Trophoblast cell (in vitro differentiated cells and primary cell): Measurements from ENCODE around the gene ZNF407.

Experiments used
- DNase-seq, 2 donors: peaks; one replicate each; pipeline ENCODE4 v3.0.0-alpha.2; 2016
- H2AFZ ChIP-seq: 2 replicates; pipeline ENCODE4 v1.6.1; 2013; ENCODE audit warnings: low read length, moderate library complexity, mild to moderate bottlenecking; ENCODE audit not compliant: insufficient read depth, poor library complexity
- H2AK5ac ChIP-seq: 2 replicates; pipeline ENCODE4 v1.6.1; 2013; ENCODE audit warnings: mild to moderate bottlenecking, low read length
- H2BK120ac ChIP-seq: 2 replicates; pipeline ENCODE4 v1.6.1; 2013; ENCODE audit warnings: low read length, mild to moderate bottlenecking, moderate library complexity; ENCODE audit not compliant: insufficient read depth, poor library complexity
- H2BK12ac ChIP-seq: 2 replicates; pipeline ENCODE4 v1.6.1; 2013; ENCODE audit warnings: mild to moderate bottlenecking, low read length, moderate library complexity
- H2BK5ac ChIP-seq: 2 replicates; pipeline ENCODE4 v1.6.1; 2013; ENCODE audit warnings: low read length, low read depth, moderate library complexity, mild to moderate bottlenecking; ENCODE audit not compliant: poor library complexity
- H3K14ac ChIP-seq: 2 replicates; pipeline ENCODE4 v1.6.1; 2013; ENCODE audit warnings: mild to moderate bottlenecking, low read length
- H3K18ac ChIP-seq: 2 replicates; pipeline ENCODE4 v1.6.1; 2013; ENCODE audit warnings: mild to moderate bottlenecking, low read length
- H3K23ac ChIP-seq: 2 replicates; pipeline ENCODE4 v1.6.1; 2013; ENCODE audit warnings: low read length
- H3K27ac ChIP-seq: 2 replicates; pipeline ENCODE4 v1.5.1; 2013; ENCODE audit warnings: low read depth, mild to moderate bottlenecking, inconsistent platforms, low read length, moderate library complexity
- H3K27me3 ChIP-seq: 2 replicates; pipeline ENCODE4 v1.6.1; 2013; ENCODE audit warnings: inconsistent platforms, mild to moderate bottlenecking, low read length, moderate library complexity; ENCODE audit not compliant: insufficient read depth
- H3K36me3 ChIP-seq, 2 experiments: 1 replicate in 1 of 2; 2 replicates in 1 of 2; pipeline ENCODE4 v1.6.1; 2013; ENCODE audit warnings: low read length in 2 of 2, mild to moderate bottlenecking in 2 of 2, moderate library complexity in 1 of 2; ENCODE audit not compliant: insufficient read depth in 2 of 2, control insufficient read depth in 1 of 2
- H3K4ac ChIP-seq: 2 replicates; pipeline ENCODE4 v1.6.1; 2013; ENCODE audit warnings: low read depth, mild to moderate bottlenecking, low read length, moderate library complexity
- H3K4me1 ChIP-seq, 2 experiments: 1 replicate in 1 of 2; 2 replicates in 1 of 2; pipeline ENCODE4 v1.6.1; 2013; ENCODE audit warnings: low read length in 2 of 2, mild to moderate bottlenecking in 2 of 2, moderate library complexity in 1 of 2; ENCODE audit not compliant: insufficient read depth in 2 of 2, control insufficient read depth in 1 of 2
- H3K4me2 ChIP-seq: 2 replicates; pipeline ENCODE4 v1.6.1; 2013; ENCODE audit warnings: inconsistent platforms, mild to moderate bottlenecking, low read length, moderate library complexity
- H3K4me3 ChIP-seq: 2 replicates; pipeline ENCODE4 v1.5.1; 2013; ENCODE audit warnings: mild to moderate bottlenecking, low read depth, low read length, inconsistent platforms
- H3K79me1 ChIP-seq: one replicate; pipeline ENCODE4 v1.6.1; 2013; ENCODE audit warnings: low read length
- H3K79me2 ChIP-seq: 2 replicates; pipeline ENCODE4 v1.6.1; 2013; ENCODE audit warnings: low read length, mild to moderate bottlenecking; ENCODE audit not compliant: control insufficient read depth, insufficient read depth, poor library complexity
- H3K9ac ChIP-seq: 2 replicates; pipeline ENCODE4 v1.6.1; 2013; ENCODE audit warnings: mild to moderate bottlenecking, low read length
- H3K9me3 ChIP-seq: 2 replicates; pipeline ENCODE4 v1.6.1; 2013; ENCODE audit warnings: low read depth, mild to moderate bottlenecking, control low read depth, inconsistent platforms, low read length; ENCODE audit not compliant: insufficient read depth
- H4K12ac ChIP-seq: 2 replicates; pipeline ENCODE4 v1.6.1; 2013; ENCODE audit warnings: low read depth, mild to moderate bottlenecking, low read length, moderate library complexity
- H4K8ac ChIP-seq: 2 replicates; pipeline ENCODE4 v1.6.1; 2013; ENCODE audit warnings: low read depth, mild to moderate bottlenecking, low read length, moderate library complexity
- H4K91ac ChIP-seq: one replicate; pipeline ENCODE4 v1.6.1; 2013; ENCODE audit warnings: low read depth, mild to moderate bottlenecking, low read length, moderate library complexity
- WGBS: extraction: QIAGEN DNeasy Blood & Tissue Kit; methylation state at CpG from one replicate; pipeline ENCODE4 v1.1.7; 2013; ENCODE audit warnings: missing lambda C conversion rate; ENCODE audit not compliant: insufficient read length, insufficient coverage; ENCODE audit errors: extremely low coverage; 5-methylcytosine and 5-hydroxymethylcytosine counted together

Gene ZNF407

GRCh38 chr18:74589811-74590210 lies 7.9 kb upstream of the ZNF407 start:
- Histone ChIP-seq H3K27me3 (no peaks in the 10 kb centered on the region), H3K79me1 (no peaks in the 10 kb centered on the region), H3K79me2 (no peaks in the 10 kb centered on the region), H3K9ac (no peak overlapping the region), H2AK5ac (no peak overlapping the region), H2BK120ac (no peak overlapping the region), H3K14ac (no peak overlapping the region), H3K9me3 (no peaks in the 10 kb centered on the region), H3K27ac (no peak overlapping the region), H3K4me1 (no peaks in the 10 kb centered on the region), H4K12ac (no peak overlapping the region), H4K91ac (no peak overlapping the region), H2BK12ac (no peak overlapping the region), H3K4me3 (no peak overlapping the region), H3K18ac (no peak overlapping the region), H3K4me2 (no peak overlapping the region), H2BK5ac (no peak overlapping the region), H3K4ac (no peak overlapping the region), H3K36me3 (no peaks in the 10 kb centered on the region), H4K8ac (no peak overlapping the region), H2AFZ (no peak overlapping the region), H3K23ac (no peak overlapping the region)
- no CpG with 5 or more reads among the region's 3 CpGs for WGBS
- DNase-seq: no peak

DNA sequence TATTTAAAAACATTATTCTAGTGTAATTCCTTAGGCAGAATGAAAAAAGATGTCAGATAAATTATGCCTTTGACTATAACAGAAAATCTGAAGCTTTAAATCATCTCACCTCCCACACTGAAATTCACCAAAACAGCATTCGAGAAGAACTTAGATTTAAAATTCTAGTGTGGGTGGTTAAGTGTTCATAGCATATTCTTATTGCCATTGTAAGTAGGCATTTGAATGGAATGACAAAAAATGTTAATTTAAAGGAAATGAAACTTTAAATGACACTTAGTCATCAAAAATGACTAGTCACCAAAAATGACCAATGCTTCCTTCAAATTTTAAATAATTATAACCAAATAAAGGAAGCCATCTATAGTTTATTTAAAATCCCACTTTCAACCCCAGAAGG lies 7.0 kb upstream of the ZNF407 start:
- H3K4me3 ChIP-seq: no peak overlapping the region
- no peak overlapping the region for H3K4ac ChIP-seq
- H2BK120ac ChIP-seq: no peak overlapping the region
- H2AK5ac ChIP-seq: no peak overlapping the region
- H3K36me3 ChIP-seq: no peaks in the 10 kb centered on the region
- no peaks in the 10 kb centered on the region for H3K27me3 ChIP-seq
- no peak overlapping the region for H4K8ac ChIP-seq
- H3K4me1 ChIP-seq: no peaks in the 10 kb centered on the region
- no peak overlapping the region for H2AFZ ChIP-seq
- H3K4me2 ChIP-seq: no peak overlapping the region
- H3K27ac ChIP-seq: no peak overlapping the region
- H3K79me1 ChIP-seq: no peaks in the 10 kb centered on the region
- no peak for DNase-seq
- H3K9ac ChIP-seq: no peak overlapping the region
- H3K9me3 ChIP-seq: no peaks in the 10 kb centered on the region
- no peak overlapping the region for H3K18ac ChIP-seq
- no peak overlapping the region for H2BK12ac ChIP-seq
- WGBS: no CpG with 5 or more reads among the region's 1 CpG
- H4K91ac ChIP-seq: no peak overlapping the region
- H3K23ac ChIP-seq: no peak overlapping the region
- no peak overlapping the region for H2BK5ac ChIP-seq
- H3K14ac ChIP-seq: no peak overlapping the region
- H3K79me2 ChIP-seq: no peaks in the 10 kb centered on the region
- no peak overlapping the region for H4K12ac ChIP-seq

DNA sequence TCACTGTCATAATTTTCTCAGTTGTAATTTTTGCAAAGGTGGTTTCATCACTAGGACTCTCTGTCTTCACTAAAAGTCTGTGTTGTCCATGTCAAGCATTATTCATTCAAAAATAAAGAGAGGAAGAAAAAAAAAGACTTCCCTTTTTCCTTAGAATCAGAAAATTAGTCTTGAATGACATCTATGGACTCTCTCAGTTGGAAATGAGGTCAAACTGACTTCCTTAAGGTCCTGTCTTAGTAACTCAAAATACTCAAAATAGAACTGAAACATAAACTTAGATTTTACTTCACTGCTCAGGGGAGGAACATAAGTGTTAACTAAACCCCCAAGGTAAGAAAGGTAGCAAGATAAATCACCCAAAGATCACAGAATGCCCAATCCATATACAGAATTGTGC lies 2.2 kb upstream of the ZNF407 start:
- no peak overlapping the region for H2AK5ac ChIP-seq
- H4K12ac ChIP-seq: no peak overlapping the region
- no peak overlapping the region for H3K27ac ChIP-seq
- no peaks in the 10 kb centered on the region for H3K27me3 ChIP-seq
- H3K4me3 ChIP-seq: no peak overlapping the region
- no peak overlapping the region for H2AFZ ChIP-seq
- H3K9me3 ChIP-seq: no peaks in the 10 kb centered on the region
- no peak overlapping the region for H4K91ac ChIP-seq
- no peaks in the 10 kb centered on the region for H3K36me3 ChIP-seq
- no peak overlapping the region for H2BK12ac ChIP-seq
- H3K18ac ChIP-seq: no peak overlapping the region
- H4K8ac ChIP-seq: no peak overlapping the region
- H3K4me2 ChIP-seq: no peak overlapping the region
- H2BK120ac ChIP-seq: no peak overlapping the region
- DNase-seq: no peak
- H3K23ac ChIP-seq: no peak overlapping the region
- H3K4ac ChIP-seq: no peak overlapping the region
- peaks cover 13% of the 10 kb centered on the region for H3K79me1 ChIP-seq
- no peak overlapping the region for H2BK5ac ChIP-seq
- peaks cover 4 to 5% of the 10 kb centered on the region in 2 experiments for H3K4me1 ChIP-seq
- H3K9ac ChIP-seq: no peak overlapping the region
- peaks cover 7% of the 10 kb centered on the region for H3K79me2 ChIP-seq
- no peak overlapping the region for H3K14ac ChIP-seq

DNA sequence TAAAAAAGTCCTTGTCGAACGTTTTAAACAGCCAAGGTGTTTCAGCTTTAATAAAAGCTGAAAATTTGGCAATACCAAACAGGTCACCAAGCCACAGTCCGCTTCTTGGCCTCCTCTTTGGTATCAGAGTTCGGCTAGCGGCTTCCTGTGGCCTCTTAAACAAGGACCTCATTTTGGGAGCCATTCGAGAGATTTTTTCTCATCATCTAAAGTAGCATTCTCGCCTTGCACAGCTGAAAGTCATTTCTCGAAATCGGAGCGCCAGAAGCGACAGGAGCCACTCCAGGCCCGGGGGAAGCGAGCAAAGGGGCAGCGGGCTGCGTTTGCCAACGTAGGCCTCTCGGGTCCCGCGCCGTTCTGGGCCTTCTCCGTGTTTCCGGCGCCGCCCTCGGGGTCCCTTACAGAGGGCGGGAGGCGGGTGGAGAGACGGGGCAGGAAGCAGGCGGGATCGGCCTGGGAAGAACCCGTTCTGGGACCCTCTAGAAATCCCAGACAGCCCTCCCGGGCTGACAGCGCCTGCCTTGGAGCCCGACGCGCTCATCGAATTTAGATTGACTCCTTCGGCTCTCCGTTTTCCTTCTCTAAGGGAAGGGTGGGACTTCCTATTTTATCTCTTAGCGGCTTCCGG lies 522 bp upstream of the ZNF407 start:
- DNase-seq: peak; percentile 39 to 56
- peaks cover 7% of the 10 kb centered on the region for H3K79me2 ChIP-seq
- no peaks in the 10 kb centered on the region for H3K9me3 ChIP-seq
- peak overlapping the region; percentile 82 for H3K9ac ChIP-seq
- peak overlapping the region; percentile 91 for H2BK120ac ChIP-seq
- peak overlapping the region; percentile 92 for H4K91ac ChIP-seq
- H3K14ac ChIP-seq: peak overlapping the region; percentile 92
- no peaks in the 10 kb centered on the region for H3K36me3 ChIP-seq
- peak overlapping the region; percentile 79 for H2AFZ ChIP-seq
- peak overlapping the region; percentile 80 for H3K4me2 ChIP-seq
- peak overlapping the region; percentile 76 for H3K4ac ChIP-seq
- peak overlapping the region; percentile 23 for H2AK5ac ChIP-seq
- WGBS: no CpG with 5 or more reads among the region's 41 CpGs
- peak overlapping the region; percentile 91 for H3K4me3 ChIP-seq
- no peak overlapping the region for H3K23ac ChIP-seq
- H3K4me1 ChIP-seq: peaks cover 4 to 5% of the 10 kb centered on the region in 2 experiments
- peak overlapping the region; percentile 89 for H3K18ac ChIP-seq
- H3K27me3 ChIP-seq: no peaks in the 10 kb centered on the region
- H2BK12ac ChIP-seq: no peak overlapping the region
- H4K12ac ChIP-seq: peak overlapping the region; percentile 98
- peak overlapping the region; percentile 84 for H2BK5ac ChIP-seq
- H4K8ac ChIP-seq: peak overlapping the region; percentile 100
- peaks cover 13% of the 10 kb centered on the region for H3K79me1 ChIP-seq
- H3K27ac ChIP-seq: peak overlapping the region; percentile 89
